Hippocampal formation (tissue), 2 donors: ENCODE results near the gene RIMS1.

Experiments used
- DNase-seq, 2 donors: peaks; one replicate each; lab custom pipeline; 2025; lab: John Stamatoyannopoulos, UW

RIMS1 gene

DNA sequence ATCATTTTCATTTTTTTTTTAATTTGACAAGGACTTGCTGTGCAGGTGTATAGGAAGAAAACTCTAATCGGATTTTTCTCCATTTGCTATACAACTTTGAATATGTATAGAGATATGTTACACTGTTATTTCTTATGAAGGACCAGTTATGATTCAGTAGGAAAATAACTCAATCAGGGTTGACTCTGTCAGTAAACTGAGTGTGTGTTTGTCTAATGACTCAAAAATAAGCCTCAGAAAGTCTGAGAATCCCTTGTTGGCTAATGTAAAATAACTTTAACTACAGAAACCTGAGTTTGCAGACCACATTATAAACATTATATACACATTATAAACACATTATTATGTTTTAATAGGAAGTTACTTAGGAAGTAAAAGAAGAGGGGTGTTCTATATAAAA is 352.6 kb downstream of the RIMS1 start:
- no peak for DNase-seq

DNA sequence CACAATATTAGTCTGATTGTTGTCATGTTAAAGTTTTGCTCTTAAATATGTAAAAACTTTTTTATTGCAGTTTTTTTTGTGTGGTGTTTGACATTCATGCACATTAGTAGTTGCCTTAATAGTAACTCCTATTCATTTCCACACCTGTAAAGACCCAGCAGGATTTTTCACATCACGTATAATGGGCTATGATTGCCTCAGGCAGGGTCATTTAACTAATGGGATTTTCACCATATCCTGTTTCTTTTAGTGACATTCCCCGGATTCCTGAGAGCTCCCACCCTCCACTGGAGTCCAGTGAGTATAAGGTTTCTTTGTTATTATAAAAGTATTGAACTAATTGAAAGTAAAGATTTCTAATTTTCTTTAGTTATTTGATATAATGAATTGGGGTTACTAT is 359.2 kb downstream of the RIMS1 start:
- DNase-seq, result no peak

DNA sequence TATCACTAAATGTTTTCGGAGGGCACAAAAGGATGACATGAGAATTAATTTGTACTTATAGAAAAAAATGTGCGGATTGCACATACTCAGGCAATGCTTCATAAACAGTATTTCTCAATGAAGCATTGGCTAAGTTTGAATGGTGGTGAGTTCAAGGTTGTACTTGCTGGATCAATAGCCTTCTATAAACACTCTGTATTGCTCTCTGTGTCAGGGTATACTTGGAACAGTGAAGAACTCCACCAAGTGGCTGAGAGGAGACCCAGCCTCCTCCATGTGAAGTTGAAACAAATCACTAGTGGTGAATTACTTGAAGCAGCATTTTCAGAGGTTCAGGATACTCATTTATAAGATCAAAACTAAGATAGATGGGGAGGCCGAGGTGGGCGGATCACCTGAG is 360.6 kb downstream of the RIMS1 start:
- no peak for DNase-seq

DNA sequence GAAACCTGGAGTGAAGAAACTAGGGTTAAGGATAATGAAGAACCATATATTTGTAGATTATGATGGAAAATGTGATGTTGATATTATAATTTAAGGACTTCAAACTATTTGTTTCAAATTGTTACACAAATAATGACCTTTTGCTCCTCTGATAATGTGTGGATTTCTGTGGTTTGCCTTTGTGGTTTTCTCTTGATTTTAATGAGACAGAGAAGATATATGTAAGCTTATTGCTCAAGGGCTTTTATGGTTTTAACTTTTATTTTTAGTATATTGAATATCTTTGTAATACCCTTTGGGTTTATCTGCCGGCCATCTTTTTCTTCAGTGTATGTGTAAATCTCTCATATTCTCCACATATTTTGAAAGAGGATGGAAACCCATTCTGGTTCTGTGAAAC is 362.3 kb downstream of the RIMS1 start:
- DNase-seq, result no peak

DNA sequence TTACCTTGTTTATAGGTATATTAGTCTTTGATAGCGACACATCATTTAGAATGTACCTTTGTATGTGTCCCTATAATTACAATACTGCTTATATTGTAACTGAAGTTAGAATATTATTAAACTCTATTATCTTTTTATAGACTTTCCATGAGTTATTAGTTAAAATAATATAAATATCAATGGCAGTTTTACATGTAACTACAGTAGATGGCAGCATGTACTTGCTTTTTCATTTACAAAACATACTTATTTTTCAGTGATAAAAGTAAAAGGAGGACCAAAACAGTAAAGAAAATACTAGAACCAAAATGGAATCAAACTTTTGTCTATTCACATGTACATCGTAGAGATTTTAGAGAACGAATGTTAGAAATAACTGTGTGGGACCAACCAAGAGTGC is 364.3 kb downstream of the RIMS1 start:
- DNase-seq, result no peak

DNA sequence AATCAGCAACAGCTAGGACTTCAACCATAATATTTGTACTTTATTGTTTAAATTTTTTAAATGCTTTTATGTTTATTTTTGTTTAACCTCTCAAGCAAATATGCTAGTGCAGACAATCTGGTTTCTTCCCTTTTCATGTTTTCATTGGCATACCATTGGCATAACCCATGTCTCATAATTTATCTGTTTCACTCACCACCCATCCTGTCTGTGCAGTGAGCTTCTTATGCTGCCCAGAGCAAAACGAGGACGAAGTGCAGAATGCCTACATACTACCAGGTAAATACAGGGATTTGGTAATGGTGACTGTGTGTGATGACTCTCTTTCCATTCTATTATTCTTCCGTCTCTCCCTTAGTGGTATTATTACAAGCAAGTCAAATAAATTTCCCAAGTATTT is 374.1 kb downstream of the RIMS1 start:
- DNase-seq, result no peak

DNA sequence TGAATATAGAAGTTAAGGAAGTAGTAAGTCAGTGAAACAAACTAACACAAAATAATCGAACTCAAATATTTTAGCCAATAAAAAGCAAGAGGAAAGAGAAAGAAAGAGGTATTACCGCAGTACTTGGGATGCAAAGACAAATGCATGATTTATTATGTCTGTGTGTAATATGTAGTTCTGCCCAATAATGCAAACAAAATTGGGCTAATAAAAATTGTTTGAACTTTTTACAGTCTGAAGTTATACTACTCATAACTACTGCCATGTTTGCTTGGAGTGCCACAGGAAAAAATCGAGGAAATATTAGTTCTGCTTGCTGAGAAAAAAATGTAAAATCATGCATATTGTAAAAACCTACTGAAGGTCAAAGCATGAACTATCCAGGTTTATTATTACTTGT is 375.2 kb downstream of the RIMS1 start:
- DNase-seq, result no peak

DNA sequence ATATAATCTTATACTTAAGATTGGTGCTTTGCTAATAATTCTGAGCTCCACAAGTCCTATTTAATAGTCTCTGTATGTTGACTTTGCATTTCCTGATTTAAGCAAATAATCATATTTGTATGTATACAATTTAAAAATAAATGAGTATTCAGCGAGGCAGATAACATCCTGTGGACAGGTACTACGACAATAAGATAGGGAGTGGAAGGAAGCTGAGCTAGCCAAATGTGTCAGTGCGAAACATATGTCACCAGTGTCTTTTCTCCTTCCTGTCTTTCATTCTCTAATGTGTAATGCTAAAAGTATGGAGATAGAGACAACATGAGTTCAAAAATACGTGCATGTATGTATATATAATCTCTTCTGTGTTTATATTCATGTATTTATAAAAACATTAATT is 375.9 kb downstream of the RIMS1 start:
- no peak for DNase-seq

DNA sequence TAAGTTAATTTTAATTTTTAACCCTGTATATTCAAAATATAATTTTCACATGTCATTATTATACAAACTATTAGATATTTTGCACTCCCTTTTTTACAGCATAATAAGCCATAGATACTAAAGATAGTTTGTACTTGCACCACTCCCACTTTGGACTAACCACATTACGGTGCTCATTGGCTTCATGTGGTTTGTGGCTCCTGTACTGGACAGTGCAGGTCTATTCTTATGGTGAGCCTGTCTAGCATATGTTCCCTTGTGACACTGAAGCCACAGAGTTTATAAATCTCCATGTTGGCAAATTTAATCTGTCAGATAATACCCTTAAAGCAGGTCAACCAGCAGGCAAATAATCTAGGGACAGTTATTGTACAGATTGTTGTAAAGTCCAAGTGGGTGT is 381.1 kb downstream of the RIMS1 start:
- no peak for DNase-seq

DNA sequence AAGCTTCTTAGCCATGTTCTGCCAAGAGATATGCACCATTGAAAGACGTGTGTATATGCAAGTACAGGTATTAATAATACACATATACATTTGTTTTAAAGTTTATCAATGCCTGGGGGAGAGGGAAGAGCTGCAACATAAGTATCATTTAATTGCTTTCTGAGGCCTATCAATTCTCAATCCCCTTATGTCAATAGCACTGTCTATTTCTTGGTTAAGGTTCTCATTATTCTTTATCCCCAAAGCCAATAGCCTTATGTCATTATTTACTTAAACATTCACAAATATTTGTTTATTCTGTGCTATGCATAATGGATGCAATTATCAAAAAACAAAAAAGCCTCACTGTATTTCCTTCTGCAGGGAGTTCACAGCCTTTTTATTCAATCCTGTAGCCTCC is 385.2 kb downstream of the RIMS1 start:
- no peak for DNase-seq

DNA sequence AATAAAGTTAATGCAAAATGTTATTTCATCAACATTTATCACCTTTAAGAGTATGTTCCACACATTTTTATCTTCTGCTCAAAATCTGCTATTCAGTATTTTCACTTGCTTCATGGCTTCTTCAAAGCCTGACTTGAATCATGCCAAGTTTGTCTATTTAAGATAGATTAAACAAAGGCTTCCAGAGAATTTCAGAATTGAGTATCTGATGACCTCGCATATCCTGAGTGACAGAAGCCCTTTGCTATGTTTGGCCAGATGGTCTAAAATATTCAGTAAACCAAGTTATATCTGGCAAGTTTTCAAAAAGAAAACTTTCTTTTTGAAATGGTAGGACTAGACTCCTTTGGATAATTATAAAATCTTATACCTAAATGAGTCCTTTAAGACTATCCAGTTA is 386.6 kb downstream of the RIMS1 start:
- DNase-seq, result no peak

DNA sequence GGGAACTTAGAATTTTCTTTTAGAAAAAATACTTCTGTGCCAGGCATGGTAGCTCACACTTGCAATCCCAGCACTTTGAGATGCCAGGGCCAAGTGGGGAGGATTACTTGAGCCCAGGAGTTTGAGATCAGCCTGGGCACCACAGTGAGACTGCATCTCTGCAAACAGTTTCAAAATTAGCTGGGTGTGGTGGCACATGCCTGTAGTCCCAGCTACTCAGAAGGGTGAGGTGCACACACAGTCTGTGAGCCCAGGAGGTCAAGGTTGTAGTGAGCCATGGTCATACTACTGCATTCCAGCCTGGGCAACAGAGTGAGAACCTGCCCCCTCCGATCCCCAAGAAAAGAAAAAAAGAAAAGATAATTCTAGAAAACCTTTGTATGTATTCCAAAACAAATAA is 389.5 kb downstream of the RIMS1 start:
- no peak for DNase-seq

DNA sequence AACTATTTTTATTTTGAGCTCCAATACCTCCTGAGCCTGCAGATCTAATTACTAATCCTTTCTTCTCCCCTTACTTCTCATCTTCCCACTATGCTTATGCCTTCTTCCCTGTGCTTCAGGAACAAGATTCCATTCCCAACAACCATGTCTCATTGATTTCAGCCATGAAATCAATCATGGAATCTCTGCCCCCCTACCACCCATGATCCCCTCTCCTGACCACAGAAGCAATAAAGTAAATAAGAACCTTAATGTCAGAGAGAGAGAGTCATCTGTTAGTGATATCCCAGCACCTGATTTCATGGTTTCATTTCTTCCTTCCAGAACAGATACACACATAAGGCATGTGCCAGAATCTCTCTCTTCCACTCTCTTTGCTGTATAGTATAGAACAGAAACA is 395.9 kb downstream of the RIMS1 start:
- no peak for DNase-seq

DNA sequence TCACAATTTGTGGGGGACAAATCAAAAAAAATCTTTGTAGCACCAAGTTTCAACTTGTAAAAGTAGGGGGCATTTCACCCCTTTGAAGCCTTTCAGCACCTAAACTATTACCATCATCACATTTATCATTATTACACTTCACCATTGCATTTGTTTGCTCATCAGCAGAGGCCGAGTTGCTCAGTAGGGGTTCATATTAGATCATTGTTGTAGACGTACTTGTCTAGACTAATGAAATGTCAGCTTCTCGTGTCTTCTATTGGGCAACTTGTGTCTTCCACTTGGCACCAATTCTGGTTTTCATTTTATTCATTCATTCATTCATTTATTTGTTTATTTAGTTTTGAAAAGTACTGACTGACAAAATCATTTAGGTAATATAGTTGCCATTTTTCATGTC is 397.2 kb downstream of the RIMS1 start:
- DNase-seq, result no peak

DNA sequence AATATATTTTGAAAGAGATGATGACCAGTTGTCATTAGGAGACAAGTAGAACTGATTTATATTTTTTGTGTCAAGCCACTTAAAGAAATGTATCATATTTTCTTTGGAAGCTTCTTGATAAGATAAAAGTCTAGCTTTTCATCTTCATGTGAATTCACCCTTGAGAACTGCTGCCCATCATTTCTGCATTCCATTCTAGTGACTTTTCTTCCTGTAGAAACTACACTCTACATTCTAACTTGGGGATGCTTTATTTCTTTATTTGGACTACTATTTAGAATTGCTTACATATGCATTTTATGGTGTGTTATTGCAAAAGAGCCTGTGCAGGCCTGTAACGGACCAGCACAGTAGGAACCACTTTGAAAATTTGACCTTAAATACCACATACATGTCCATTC is 400.6 kb downstream of the RIMS1 start:
- no peak for DNase-seq

DNA sequence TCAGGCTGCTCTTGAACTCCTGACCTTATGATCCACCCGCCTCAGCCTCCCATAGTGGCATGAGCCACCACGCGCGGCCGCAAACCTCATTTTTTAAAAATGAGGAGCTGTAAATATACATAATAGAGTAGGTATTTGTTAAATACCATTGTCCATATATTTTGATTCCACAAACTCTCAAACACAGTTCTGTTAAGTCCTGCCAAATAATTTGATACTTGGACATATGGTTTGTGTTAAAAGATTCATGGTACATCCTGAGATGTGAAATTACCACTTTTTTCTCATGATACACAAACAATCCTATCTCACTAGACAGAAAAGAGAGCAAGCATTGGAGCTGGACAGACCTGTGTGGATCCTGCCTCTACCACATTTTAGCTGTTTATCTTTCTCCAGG is 401.5 kb downstream of the RIMS1 start:
- DNase-seq, result no peak

DNA sequence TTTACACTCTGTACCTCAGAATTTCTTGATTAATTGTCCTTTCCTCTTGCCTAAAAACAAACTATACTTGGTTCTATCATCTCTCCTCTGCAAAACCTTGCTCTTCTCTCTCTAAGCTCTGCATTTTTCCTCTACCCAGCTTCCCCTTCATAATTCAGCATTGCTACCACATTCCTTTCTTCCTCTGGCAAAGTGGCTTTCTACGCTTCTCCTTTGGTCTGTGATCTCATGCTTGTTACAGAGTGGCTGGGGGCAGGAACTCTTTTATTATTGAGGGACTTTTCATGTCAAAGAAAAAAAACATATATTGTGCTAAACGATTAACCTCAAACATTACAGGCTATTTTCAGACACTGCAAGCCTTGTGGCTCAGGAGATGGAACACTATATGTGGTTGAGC is 402.2 kb downstream of the RIMS1 start:
- DNase-seq, result no peak

DNA sequence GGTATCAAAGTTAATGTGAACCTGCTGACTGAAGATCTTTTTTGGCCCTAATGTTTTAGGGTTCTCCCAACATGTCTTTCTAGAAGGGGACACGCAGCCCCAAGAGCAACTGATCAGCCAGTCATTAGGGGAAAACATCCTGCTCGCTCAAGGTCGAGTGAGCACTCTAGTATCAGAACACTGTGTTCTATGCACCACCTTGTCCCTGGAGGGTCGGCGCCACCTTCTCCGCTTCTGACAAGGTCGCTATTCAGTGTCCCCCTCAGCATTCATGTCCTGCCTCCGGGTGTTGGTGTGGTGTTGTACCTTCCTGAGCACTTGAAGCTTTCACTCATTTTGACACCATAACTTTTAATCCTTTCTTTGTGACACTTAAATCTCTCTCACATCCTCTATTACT is 404.3 kb downstream of the RIMS1 start:
- DNase-seq, result no peak

DNA sequence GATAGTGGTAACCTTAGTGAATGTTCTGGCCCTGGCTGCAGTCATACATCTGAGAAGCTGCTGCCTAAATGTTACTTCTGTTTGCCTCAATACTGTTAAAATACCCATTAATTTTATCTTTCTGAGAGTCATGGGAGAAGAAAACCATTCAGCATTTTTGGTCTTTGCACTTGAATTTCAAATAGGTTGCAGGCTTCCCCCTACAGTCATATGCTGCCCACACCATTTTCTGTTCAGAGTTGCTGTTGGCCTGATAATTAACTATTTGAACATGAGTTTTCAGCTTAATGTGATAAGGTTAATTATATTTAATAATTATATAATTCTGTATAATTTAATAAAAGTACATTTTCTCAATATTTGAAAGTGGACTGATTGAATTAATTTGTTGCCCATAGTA is 410.0 kb downstream of the RIMS1 start:
- DNase-seq, result no peak

DNA sequence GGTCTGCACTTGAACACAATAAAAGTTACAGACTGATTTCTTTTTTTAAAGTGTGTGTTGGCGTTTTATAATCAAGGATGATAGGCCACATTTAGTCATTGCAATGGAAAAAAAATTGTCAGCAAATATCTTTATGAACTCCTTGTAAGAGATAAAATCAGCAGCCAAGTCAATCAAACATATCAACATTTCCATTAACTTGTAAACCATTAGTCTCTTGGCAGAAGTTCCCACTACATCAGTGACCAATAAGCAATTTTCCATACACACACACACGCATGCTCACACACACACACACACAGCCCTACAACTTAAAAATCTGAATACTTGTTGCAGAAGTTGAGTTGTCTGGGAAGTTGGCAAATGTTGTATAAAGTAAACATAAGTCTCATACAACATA is 419.6 kb downstream of the RIMS1 start:
- DNase-seq, result no peak

DNA sequence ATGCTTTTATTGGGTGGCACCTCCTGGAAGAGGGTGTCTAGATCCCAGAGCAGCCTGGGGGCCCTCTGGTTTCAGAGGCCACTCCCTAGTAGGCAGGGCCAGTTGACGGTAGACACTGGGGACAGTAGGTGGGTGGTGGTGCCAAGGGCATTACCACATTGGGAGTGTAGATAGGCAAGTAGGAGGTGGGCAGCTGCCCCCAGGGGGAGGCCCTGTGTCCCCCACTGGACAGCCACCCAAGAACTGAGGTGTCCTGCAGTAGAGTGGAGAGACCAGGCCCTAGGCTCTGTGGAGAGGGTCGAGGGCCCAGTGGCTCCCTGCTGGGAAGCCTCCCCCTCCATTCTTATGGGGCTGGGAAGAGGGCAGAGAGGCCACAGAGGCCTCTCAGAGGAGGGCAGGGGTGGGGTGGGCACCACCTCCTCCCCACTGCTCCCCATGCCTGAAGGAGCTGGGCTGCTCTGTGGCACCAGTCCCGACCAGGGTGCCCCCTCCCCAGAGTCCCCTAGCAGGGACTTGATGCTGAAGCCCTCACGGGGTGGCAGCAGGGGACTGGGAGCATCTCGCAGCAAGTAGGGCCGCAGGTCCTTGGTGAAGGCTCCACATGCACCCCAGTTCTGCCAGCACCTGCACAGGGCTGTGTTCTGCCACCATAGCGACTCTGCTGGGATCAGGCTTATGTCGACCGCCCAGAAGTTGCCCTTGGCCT is 430.5 kb downstream of the RIMS1 start:
- no peak for DNase-seq

DNA sequence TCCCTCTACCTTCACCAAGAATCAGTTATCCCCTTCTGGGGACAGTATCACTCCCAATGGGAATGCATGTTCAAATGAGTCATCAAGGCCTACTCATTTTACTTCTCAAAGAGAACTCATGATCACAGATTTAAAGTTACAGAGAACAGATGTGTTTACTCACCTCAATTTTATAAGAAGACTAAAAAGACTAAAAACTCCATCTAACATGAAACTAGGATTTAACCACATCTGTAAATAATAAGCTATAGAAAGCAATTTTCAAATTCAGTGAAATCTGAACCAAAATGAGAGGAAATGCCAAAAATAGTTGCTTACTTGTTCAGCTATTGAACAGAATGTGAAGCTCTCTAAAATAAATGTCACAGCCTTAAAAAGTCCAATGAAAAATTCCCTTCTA is 435.4 kb downstream of the RIMS1 start:
- no peak for DNase-seq

DNA sequence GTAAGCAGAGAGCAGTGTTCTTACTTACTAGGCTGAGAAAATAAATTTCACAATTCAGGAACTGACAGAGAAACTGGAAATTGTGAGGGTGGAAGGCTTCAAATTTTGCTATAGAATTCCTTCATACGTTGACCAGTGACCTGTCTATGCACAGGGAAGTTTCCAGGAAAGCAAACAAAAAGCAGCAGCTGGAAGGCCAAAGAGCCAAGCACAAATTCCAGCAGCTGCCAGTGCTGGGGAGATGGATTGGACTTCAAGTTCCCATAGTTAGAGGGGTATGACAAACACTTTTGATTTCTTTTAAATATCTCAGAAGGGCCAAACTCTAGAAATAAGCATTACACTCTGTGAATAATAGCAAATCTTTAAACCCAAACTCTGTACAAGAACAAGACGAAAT is 436.4 kb downstream of the RIMS1 start:
- DNase-seq, result no peak

DNA sequence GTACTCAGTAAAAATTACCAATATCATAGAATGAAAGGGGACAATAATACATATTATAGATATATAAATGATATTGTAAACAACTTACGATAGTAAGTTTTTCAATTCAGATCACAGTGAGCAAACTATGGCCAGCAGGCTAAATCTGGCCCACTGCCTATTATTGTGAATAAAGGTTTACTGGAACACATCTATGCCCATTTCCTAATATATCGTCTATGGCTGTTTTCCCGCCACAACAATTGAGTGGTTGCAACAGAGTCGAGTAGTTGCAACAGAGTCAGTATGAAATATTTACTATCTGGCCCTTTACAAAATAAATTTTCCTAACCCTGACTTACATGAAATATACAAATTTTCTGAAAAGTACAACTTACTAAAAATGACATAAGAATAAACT is 438.2 kb downstream of the RIMS1 start:
- DNase-seq, result no peak

DNA sequence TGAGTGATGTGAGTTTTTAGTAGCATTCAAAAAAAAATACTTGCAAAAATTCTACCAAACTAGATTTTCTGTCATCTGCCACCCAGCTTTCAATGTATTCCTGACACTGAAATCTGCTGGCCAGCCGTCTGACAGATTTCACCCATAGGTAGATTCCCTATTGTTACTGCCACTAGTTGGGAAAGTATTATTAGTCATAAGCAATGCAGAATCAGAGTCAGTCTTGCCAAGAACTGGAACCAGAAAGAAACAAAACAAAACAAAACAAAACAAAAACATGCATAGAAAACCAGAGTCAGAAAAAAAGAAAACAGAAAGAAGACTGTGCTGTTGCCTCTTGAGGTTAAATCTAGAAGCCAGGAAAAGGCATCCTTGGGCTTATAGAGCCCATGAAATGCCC is 442.4 kb downstream of the RIMS1 start:
- no peak for DNase-seq
